ENCODE data around the gene CEACAM16.
A peak's percentile ranks its signal among the peaks of the same experiment; 100 is the strongest.
"Not testable (repeated sequence)": the region's sequence is repeated elsewhere in the genome, so short reads cannot be mapped to it uniquely, and the experiment has no call there.

CEACAM16 gene

GRCh38 chr19:44680536-44680935 is 18.4 kb upstream of the CEACAM16 start:
- DNase-seq = no peak

DNA sequence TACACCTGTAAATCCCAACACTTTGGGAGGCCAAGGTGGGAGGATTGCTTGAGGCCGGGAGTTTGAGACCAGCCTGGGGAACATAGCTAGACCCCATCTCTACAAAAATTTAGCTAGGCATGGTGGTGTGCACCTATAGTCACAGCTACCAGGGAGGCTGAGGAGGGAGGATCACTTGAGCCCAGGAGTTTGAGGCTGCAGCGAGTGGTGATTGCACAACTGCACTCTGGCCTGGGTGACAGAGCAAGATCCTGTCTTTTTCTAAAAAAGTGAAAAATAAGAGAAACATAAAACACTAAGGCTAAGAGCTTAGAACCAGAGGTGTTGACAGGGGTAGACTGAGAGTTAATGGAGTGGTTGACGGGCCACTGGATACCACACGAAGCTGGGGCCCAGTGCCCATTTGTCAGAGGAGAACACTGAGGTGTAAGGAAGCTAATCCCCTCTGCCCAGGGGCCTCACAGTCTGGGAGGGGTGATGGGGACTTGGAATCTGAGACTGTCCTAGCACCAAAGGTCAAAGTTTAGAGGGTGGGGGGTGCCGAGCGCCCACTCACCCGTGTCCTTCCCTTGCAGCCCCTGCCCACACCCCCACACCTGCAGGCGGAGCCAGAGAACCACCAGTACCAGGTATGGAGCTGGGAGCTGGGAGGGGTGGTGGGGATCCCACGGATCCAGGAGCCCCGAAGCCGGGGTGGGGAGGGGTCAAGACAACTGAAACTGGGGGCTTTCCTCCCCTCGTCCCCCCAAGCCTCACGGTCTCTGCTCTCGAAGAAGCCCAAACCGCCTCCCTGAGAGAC is 16.8 kb upstream of the CEACAM16 start:
- no peak for DNase-seq

- no peak for DNase-seq
Measured at GRCh38 chr19:44682807-44683206, 16.1 kb upstream of the CEACAM16 start.

- DNase-seq = no peak
Measured at GRCh38 chr19:44683434-44684210, 15.3 kb upstream of the CEACAM16 start.

DNA sequence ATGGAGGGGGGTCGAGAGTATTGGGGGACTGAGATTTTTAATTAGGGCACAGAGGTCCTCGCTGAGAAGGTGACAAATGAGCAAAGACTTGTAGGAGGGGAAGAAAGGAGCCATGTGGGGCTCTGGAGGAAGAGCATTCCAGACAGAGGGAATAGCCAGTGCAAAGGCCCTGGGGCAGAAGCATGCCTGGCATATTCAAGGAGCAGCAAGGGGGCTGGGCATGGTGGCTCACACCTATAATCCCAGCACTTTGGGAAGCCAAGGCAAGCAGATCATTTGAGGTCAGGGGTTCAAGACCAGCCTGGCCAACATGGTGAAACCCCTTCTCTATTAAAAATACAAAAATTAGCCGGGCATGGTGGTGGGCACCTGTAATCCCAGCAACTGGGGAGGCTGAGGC is 14.6 kb upstream of the CEACAM16 start:
- DNase-seq = not testable (repeated sequence)

DNA sequence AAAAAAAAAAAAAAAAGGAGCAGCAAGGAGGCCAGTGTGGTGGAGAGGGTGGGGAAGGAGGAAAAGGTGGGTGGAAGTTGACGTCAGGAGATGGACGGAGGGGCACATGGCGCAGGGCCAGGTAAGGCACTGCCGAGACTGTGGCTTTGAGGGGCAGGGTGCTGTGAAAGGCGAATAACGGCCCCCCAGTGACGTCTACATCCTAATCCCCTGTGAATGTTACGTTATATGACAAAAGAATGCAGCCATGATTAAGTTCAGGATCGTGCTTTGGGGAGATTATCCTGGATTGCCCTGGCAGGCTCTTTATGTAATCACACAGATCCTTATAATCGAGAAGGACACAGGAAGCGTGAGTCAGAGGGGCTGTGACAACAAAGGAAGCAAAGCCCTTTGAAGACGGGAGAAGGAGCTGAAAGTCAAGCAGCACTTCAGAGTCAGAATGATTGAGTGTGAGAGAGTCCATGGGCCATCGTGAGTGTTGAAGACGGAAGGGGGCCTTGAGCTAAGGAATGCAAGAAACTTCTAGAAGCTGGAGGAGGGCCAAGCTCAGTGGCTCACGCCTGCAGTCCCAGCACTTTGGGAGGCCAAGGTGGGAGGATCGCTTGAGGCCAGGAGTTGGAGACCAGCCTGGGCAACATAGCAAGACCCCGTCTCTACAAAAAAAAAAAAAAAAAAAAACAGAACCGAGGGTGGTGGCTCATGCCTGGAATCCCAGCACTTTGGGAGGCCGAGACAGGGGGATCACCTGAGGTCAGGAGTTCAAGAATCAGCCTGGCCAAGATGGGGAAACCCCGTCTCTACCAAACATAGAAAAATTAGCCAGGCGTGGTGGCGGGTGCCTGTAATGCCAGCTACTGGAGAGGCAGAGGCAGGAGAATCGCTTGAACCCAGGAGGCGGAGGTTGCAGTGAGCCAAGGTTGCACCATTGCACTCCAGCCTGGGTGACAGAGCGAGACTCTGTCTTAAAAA is 13.8 kb upstream of the CEACAM16 start:
- DNase-seq = no peak

- DNase-seq = no peak
Measured at GRCh38 chr19:44685877-44686276, 13.1 kb upstream of the CEACAM16 start.

GRCh38 chr19:44686896-44687295 is 12.1 kb upstream of the CEACAM16 start:
- no peak for DNase-seq

- no peak for DNase-seq
Measured at GRCh38 chr19:44687888-44688287, 11.1 kb upstream of the CEACAM16 start.

DNA sequence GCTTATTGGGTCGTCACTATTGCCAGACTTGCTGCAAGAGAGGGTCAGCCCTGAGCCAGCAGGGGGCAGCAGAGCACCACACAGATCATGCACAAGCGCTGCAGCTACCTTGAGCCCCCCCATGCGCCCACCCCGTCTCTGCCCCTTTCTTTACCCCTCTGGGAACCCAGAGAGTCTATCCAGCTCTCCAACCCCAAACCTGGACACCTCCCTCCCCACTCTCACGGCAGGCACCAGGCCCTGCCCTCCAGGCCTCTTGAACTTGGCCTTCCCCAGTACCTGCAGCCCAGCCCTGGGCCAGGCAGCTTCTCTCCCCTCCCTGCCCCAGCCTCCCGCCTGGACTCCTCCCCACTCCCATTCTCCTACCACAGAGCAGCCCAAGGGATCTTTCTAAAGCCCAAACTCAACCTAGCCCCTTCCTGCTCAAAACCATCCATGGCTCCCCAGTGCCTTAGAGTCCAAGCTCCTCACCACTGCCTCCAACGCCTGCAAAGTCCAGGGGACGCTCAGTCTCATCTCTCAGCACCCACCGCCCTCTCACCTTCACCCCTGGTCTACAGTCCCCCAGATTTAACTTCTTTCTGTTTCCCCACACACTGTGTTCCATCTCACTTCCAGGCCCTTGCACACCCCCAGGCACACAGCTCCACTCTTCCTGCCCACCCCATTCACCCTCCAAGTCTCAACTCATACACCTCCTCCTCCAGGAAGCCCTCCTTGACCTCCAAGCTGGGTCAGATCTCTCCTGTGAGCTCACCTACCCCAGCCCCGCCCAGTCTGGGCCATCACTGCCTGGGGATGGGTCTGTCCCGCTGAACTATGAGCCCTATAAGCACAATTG is 9.4 kb upstream of the CEACAM16 start:
- DNase-seq = peak; percentile 17 to 52

GRCh38 chr19:44690131-44690440 is 8.9 kb upstream of the CEACAM16 start:
- DNase-seq = no peak

DNA sequence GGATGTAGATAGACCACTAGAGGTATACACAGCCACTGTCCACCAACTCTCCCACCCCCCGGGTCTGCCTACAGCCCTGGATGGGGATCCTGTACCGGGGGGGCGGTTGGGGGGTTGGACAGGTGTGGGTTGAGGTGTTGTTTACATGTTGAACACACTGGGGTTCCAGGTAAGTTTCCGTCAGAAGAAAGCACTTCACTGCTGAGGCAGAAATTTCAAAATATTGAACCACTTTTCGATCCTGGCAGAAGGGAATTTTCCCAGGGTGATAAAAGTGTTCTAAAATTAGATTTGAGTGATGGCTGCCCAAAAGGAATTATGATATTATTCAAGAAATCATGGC is 6.6 kb upstream of the CEACAM16 start:
- DNase-seq = no peak

DNA sequence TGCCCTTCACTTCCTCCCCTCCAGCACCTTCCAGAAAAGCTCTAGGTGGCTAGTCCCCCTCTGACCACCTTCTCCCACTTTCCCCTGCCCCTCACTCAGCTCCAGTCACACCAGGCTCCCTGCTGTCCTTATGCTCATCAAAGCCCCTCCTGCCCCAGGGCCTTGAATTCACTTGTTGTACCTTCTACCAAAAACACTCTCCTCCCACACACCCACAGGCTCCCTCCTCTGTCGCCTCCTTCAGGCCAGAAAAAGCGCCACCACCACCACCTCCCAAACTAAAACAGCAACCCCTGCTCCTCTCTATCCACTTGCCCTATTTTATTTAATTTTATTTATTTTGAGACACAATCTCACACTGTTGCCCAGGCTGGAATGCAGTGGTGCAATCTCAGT is 4.8 kb upstream of the CEACAM16 start:
- no peak for DNase-seq

DNA sequence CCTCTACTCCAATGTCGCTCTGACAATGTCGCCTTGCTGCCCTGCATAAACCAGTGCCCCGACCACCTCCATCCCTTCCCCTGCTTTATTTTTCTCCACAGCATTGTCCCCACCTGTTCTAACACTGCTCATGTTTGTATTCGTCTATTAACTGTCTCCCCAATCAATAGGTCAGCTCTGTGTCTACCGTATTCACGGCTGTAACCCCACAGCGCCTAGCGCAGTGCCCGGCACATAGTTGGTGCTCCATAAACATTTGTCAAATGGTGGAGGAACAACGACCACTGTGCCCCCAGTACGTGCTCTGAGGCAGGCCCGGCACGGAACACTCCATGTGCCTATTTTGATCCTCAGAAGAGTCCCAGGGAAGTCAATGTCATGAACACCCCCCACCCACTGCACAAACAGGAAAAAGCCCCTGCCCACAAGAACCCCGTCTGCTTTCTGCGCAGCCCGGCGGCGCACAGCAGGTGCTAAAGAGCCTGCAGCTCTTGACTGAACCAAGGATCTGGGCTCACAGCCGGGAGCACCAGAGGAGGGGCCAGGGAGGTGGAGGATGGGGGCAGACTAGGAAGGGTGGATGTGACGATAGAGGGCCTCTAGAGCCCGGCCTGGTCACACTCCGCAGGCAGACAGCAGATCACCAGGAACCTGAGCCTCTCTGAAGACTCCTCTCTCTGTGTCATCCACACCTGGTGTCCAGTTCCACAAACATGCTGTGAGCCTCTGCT is 1.8 kb upstream of the CEACAM16 start:
- no peak for DNase-seq

DNA sequence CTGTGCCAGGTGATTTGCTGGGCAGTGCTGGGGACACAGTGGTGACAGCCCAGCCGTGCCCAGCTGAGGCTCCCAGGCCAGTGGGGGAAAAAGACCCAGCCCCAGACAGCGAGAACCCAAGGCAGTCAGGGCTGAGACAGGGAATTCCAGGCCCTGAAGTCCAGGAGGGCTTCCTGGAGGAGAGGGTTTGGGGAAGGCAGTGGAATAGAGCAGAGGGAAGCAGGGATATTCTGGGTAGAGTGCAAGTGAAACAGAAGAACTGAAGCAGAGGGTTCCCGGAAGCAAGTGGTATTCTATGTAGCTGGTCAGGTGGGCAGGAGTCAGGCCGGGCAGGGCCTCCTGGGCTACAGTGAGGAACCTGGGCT is 1.3 kb upstream of the CEACAM16 start:
- DNase-seq = no peak

DNA sequence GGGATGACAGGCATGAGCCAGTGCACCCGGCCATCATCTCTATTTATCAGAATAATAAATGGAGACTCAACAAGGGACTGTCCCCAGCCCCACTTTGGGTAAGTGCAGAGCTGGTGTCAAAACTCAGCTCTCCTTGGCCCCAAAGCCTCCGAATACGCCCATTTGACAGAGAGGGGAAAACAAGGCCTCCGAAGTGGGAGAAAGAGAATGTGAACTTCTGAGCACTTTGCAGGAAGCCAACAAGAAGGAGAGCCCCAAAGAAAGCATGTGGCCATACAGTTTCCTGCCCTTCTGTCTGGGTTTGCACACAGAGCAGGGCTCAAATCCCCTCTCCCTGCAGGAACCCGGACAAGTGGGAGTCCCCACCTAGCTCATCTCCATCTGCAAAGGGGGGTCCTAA is 1.6 kb downstream of the CEACAM16 start:
- DNase-seq = no peak

DNA sequence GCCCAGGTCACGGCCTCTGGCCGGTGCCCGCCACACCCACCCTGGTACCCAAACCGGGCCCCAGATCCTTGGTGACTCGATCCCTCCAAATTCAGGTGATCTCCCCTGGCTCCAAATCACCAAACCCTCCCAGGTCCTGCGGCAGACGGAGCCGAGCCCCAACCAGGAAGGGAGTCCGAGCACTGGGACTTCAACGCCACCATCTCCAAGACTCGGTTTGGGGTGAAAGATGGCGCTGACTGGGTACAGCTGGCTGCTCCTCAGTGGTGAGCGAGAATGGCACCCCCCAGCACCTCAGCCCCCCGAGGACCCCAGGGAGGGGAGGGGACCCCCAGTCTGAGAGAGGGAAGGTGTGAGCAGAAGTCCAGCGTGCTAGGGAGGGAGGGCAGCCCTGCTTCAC is 2.3 kb downstream of the CEACAM16 start:
- DNase-seq = no peak

- DNase-seq = no peak
Measured at GRCh38 chr19:44702551-44703176, 3.7 kb downstream of the CEACAM16 start.

DNA sequence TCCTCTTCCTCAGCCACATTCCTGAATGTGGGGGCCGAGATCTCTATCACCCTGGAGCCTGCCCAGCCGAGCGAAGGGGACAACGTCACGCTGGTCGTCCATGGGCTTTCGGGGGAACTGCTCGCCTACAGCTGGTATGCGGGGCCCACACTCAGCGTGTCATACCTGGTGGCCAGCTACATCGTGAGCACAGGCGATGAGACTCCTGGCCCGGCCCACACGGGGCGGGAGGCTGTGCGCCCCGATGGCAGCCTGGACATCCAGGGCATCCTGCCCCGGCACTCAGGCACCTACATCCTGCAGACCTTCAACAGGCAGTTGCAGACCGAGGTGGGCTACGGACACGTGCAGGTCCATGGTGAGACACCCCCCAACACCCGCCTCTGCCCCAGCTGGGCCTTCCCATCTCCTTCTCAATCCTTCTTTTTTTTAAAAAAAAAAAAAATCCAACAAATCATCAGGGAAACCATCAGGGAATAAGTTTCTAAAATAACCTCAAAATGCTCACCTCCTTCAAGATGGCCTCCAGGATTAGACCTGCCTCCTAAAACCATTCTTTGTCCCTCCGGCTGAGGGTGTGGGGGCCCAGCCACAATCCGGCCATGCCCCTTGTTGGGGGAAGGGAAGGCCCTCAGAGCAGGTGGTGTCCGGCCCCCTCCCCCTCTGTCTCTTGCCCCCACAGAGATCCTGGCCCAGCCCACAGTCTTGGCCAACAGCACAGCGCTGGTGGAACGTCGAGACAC is 4.6 kb downstream of the CEACAM16 start:
- no peak for DNase-seq

GRCh38 chr19:44704982-44705381 is 6.0 kb downstream of the CEACAM16 start:
- no peak for DNase-seq

Measured in NCI-H524 (cell line).